ENCODE results near the gene CTAG1B. TPM values are rescaled to one million over a fixed set of nuclear protein-coding genes. Genes with fewer than 3 reads are reported as not detected.
A peak's percentile ranks its signal among the peaks of the same experiment; 100 is the strongest.
"Not testable (repeated sequence)": the region's sequence is repeated elsewhere in the genome, so short reads cannot be mapped to it uniquely, and the experiment has no call there.

The CTAG1B gene
- total RNA-seq, 1 donor from 2014 or later = not detected

DNA sequence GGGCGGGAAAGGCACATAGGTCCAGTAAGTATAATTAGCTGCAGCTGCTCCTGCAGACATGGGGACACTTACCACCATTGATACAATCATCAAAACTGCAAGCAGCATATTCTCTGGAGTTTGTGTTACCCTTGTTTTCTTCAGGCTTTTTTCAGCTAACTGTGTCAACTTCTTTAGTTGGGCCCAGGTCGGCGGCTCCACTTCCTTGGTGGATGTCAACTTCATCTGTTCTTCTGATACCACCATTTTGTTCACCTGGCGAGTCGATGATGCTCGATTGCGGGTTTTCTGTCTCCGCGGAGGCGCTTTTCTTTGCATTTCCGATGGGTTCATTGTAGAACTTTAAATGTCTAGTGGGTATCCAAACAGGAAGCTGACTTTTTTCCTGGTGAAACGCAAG, 7.9 kb downstream of the CTAG1B start:
- H2AFZ ChIP-seq (ENCODE audit: low read depth, low read length); H3K4me3 ChIP-seq (ENCODE audit: insufficient read depth, low read depth, low read length); H3K27ac ChIP-seq (ENCODE audit: low read depth, low read length); H3K27ac Mint-ChIP-seq (ENCODE audit: unreplicated experiment); DNase-seq (ENCODE audit: low read depth); H3K9me3 ChIP-seq (ENCODE audit: insufficient read depth, low read depth, low read length); H3K4me3 Mint-ChIP-seq (ENCODE audit: unreplicated experiment); FAIRE-seq; H3K4me2 ChIP-seq (ENCODE audit: low read length); H3K4me1 Mint-ChIP-seq (ENCODE audit: low read depth, unreplicated experiment); H3K36me3 ChIP-seq (ENCODE audit: insufficient read depth, low read length); H3K36me3 Mint-ChIP-seq (ENCODE audit: low read depth, unreplicated experiment); H3K4me1 ChIP-seq (ENCODE audit: insufficient read depth, low read length); H3K9ac ChIP-seq (ENCODE audit: low read length); H3K9me3 Mint-ChIP-seq (ENCODE audit: unreplicated experiment); H3K27me3 ChIP-seq (ENCODE audit: insufficient read depth, low read length); H3K79me2 ChIP-seq (ENCODE audit: insufficient read depth, low read length); H4K20me1 ChIP-seq (ENCODE audit: insufficient read depth, low read length); H3K27me3 Mint-ChIP-seq (ENCODE audit: low read depth, unreplicated experiment): not testable (repeated sequence)

DNA sequence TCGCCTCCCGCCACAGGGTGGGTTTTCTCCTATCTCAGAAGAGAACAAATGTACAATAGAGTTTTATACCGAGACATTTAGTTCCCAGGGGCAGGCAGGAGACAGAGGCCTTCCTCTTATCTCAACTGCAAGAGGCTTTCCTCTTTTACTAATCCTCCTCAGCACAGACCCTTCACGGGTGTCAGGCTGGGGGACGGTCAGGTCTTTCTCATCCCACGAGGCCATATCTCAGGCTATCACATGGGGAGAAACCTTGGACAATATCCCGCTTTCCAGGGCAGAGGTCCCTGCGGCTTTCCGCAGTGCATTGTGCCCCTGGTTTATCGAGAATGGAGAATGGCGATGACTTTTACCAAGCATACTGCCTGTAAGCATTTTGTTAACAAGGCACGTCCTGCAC, 10.3 kb downstream of the CTAG1B start:
- H3K27ac Mint-ChIP-seq (ENCODE audit: unreplicated experiment); H3K4me1 ChIP-seq (ENCODE audit: insufficient read depth, low read length); H3K36me3 ChIP-seq (ENCODE audit: insufficient read depth, low read length); H3K4me2 ChIP-seq (ENCODE audit: low read length); H3K27me3 Mint-ChIP-seq (ENCODE audit: low read depth, unreplicated experiment); H3K27ac ChIP-seq (ENCODE audit: low read depth, low read length); H3K27me3 ChIP-seq (ENCODE audit: insufficient read depth, low read length); H3K9me3 ChIP-seq (ENCODE audit: insufficient read depth, low read depth, low read length); H3K4me3 Mint-ChIP-seq (ENCODE audit: unreplicated experiment); H3K4me3 ChIP-seq (ENCODE audit: insufficient read depth, low read depth, low read length); H3K9ac ChIP-seq (ENCODE audit: low read length); H3K36me3 Mint-ChIP-seq (ENCODE audit: low read depth, unreplicated experiment); DNase-seq (ENCODE audit: low read depth); H4K20me1 ChIP-seq (ENCODE audit: insufficient read depth, low read length); H3K79me2 ChIP-seq (ENCODE audit: insufficient read depth, low read length); H2AFZ ChIP-seq (ENCODE audit: low read depth, low read length); H3K9me3 Mint-ChIP-seq (ENCODE audit: unreplicated experiment); FAIRE-seq; H3K4me1 Mint-ChIP-seq (ENCODE audit: low read depth, unreplicated experiment): not testable (repeated sequence)

DNA sequence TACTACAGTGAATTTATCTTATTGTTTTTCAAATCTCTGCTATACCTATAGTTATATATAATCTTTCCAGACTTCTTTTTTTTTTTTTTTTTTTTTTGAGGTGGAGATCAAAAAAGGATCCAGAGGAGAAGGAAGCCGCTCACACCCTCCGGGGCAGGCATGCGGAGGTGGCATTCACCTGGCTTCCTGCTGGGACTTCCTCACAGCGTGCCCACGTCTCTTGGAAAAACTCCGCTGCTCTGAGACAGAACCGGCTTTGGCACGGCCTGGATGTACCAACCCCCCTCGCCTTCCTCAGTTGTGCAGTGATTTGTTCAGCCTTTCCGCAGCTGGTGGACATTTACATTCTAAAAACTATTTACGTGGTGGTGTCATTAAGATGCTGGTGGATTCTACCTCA, 11.1 kb downstream of the CTAG1B start:
- not testable (repeated sequence) for H3K27ac ChIP-seq (ENCODE audit: low read depth, low read length); H3K4me1 ChIP-seq (ENCODE audit: insufficient read depth, low read length); H3K9me3 ChIP-seq (ENCODE audit: insufficient read depth, low read depth, low read length); H3K27me3 Mint-ChIP-seq (ENCODE audit: low read depth, unreplicated experiment); H4K20me1 ChIP-seq (ENCODE audit: insufficient read depth, low read length); H3K4me3 Mint-ChIP-seq (ENCODE audit: unreplicated experiment); H3K9ac ChIP-seq (ENCODE audit: low read length); H3K36me3 Mint-ChIP-seq (ENCODE audit: low read depth, unreplicated experiment); H3K4me1 Mint-ChIP-seq (ENCODE audit: low read depth, unreplicated experiment); DNase-seq (ENCODE audit: low read depth); H3K4me3 ChIP-seq (ENCODE audit: insufficient read depth, low read depth, low read length); H2AFZ ChIP-seq (ENCODE audit: low read depth, low read length); FAIRE-seq; H3K4me2 ChIP-seq (ENCODE audit: low read length); H3K79me2 ChIP-seq (ENCODE audit: insufficient read depth, low read length); H3K9me3 Mint-ChIP-seq (ENCODE audit: unreplicated experiment); H3K27me3 ChIP-seq (ENCODE audit: insufficient read depth, low read length); H3K27ac Mint-ChIP-seq (ENCODE audit: unreplicated experiment); H3K36me3 ChIP-seq (ENCODE audit: insufficient read depth, low read length)

DNA sequence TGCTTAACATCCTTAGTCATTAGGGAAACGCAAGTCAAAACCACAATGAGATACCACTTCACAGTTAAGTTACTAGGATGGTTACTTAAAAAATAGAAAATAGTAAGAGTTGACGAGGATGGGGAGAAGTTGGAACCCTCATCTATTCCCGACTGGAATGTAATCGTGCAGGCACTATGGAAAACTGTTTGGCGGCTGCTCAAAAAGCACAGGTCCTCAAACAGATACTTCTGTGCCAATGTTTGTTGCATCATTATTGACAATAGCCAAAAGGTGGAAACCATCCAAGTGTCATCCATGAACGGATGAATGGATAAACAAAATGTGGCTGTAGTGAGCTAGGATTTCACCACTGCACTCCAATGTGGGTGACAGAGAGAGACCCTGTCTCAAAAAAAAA, 11.7 kb downstream of the CTAG1B start:
- H3K4me1 Mint-ChIP-seq (ENCODE audit: low read depth, unreplicated experiment) = peaks cover 7% of the 10 kb centered on the region
- Histone ChIP-seq H4K20me1 (ENCODE audit: insufficient read depth, low read length) (no peaks in the 10 kb centered on the region), H3K9ac (ENCODE audit: low read length) (no peak overlapping the region), H3K4me2 (ENCODE audit: low read length) (no peak overlapping the region), H2AFZ (ENCODE audit: low read depth, low read length) (no peak overlapping the region), H3K9me3 (ENCODE audit: insufficient read depth, low read depth, low read length) (no peaks in the 10 kb centered on the region), H3K4me3 (ENCODE audit: insufficient read depth, low read depth, low read length) (no peak overlapping the region), H3K79me2 (ENCODE audit: insufficient read depth, low read length) (no peaks in the 10 kb centered on the region), H3K27ac (ENCODE audit: low read depth, low read length) (no peak overlapping the region), H3K27me3 (ENCODE audit: insufficient read depth, low read length) (no peaks in the 10 kb centered on the region), H3K36me3 (ENCODE audit: insufficient read depth, low read length) (no peaks in the 10 kb centered on the region), H3K4me1 (ENCODE audit: insufficient read depth, low read length) (peaks cover 5% of the 10 kb centered on the region)
- peak; percentile 13 for FAIRE-seq
- H3K27me3 Mint-ChIP-seq (ENCODE audit: low read depth, unreplicated experiment) = peaks cover 3% of the 10 kb centered on the region
- H3K36me3 Mint-ChIP-seq (ENCODE audit: low read depth, unreplicated experiment) = no peaks in the 10 kb centered on the region
- no peak for DNase-seq (ENCODE audit: low read depth)
- no peak for TF ChIP-seq EZH2 (IDR thresholded peaks at IDR 0.05; ENCODE audit: insufficient read depth, low read length)
- TF ChIP-seq, protein P1, sequence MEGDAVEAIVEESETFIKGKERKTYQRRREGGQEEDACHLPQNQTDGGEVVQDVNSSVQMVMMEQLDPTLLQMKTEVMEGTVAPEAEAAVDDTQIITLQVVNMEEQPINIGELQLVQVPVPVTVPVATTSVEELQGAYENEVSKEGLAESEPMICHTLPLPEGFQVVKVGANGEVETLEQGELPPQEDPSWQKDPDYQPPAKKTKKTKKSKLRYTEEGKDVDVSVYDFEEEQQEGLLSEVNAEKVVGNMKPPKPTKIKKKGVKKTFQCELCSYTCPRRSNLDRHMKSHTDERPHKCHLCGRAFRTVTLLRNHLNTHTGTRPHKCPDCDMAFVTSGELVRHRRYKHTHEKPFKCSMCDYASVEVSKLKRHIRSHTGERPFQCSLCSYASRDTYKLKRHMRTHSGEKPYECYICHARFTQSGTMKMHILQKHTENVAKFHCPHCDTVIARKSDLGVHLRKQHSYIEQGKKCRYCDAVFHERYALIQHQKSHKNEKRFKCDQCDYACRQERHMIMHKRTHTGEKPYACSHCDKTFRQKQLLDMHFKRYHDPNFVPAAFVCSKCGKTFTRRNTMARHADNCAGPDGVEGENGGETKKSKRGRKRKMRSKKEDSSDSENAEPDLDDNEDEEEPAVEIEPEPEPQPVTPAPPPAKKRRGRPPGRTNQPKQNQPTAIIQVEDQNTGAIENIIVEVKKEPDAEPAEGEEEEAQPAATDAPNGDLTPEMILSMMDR (IDR thresholded peaks at IDR 0.05; ENCODE audit: insufficient read depth, low read depth, low read length) = no peak
- no peak overlapping the region for H3K4me3 Mint-ChIP-seq (ENCODE audit: unreplicated experiment)
- no peaks in the 10 kb centered on the region for H3K9me3 Mint-ChIP-seq (ENCODE audit: unreplicated experiment)
- H3K27ac Mint-ChIP-seq (ENCODE audit: unreplicated experiment) = no peak overlapping the region

Data from astrocyte (in vitro differentiated cells and primary cell).